Endothelial cell of umbilical vein (primary cell): ENCODE results near the gene MT1E. TPM values are rescaled to one million over a fixed set of nuclear protein-coding genes. Genes with fewer than 3 reads are reported as not detected.

ENCODE experiments used
- BruUV-seq: library from RNA; stranded (reverse); fragments of 400-500 nt; replicated peaks from 2 replicates; lab custom pipeline; 2021; lab: Mats Ljungman, UMichigan
- CTCF ChIA-PET: fragments of 300-600, 350-600 bp; sonication (Branson Sonifier 250); formaldehyde crosslinking; loops from one replicate; lab custom pipeline; 2021; ENCODE audit warnings: antibody characterized with exemption, inconsistent platforms; lab: Charles Lee
- POLR2A ChIA-PET: fragments of 300-600, 350-600 bp; sonication (Branson Sonifier 250); formaldehyde crosslinking; loops from one replicate; lab custom pipeline; 2021; ENCODE audit warnings: antibody characterized with exemption, inconsistent platforms; lab: Charles Lee
- DNase-seq: peaks from one replicate; pipeline ENCODE4 v3.0.0-alpha.2; 2011; ENCODE audit warnings: low read depth, low spot score
- FAIRE-seq: peaks from 2 replicates; lab custom pipeline; 2011; peaks lifted over from hg19 to GRCh38; lab: Jason Lieb, UNC
- H2AFZ ChIP-seq: 2 replicates; pipeline ENCODE4 v1.6.0; 2012; ENCODE audit warnings: low read depth, low read length, control low read depth, inconsistent platforms
- H3K27ac ChIP-seq: 2 replicates; pipeline ENCODE4 v1.5.1; 2011; ENCODE audit warnings: low read depth, mild to moderate bottlenecking, control low read depth, low read length, moderate library complexity; ENCODE audit not compliant: insufficient read depth
- H3K27me3 ChIP-seq, 2 experiments: 2 replicates each; pipeline versions ENCODE4 v1.6.0 to v1.6.1; 2011; ENCODE audit warnings: low read length in 2 of 2, mixed read lengths in 1 of 2; ENCODE audit not compliant: control insufficient read depth in 2 of 2, insufficient read depth in 2 of 2
- H3K36me3 ChIP-seq, 2 experiments: 2 replicates in 1 of 2; 3 replicates in 1 of 2; pipeline ENCODE4 v1.5.1; 2011; ENCODE audit warnings: low read length in 2 of 2, mild to moderate bottlenecking in 1 of 2, moderate library complexity in 1 of 2; ENCODE audit not compliant: control insufficient read depth in 2 of 2, insufficient read depth in 2 of 2; ENCODE audit errors: extremely low read depth in 1 of 2
- H3K4me1 ChIP-seq: 3 replicates; pipeline ENCODE4 v1.5.1; 2011; ENCODE audit warnings: mild to moderate bottlenecking, low read length; ENCODE audit not compliant: control insufficient read depth, insufficient read depth; ENCODE audit errors: extremely low read depth
- H3K4me2 ChIP-seq: 2 replicates; pipeline ENCODE4 v1.6.1; 2011; ENCODE audit warnings: low read length, control low read depth, mixed read lengths; ENCODE audit not compliant: insufficient read depth
- H3K4me3 ChIP-seq, 3 experiments: fragments of 200-600 bp in 1 of 3; sonication (generic), shearing (Covaris generic) in 1 of 3; replicated peaks in 1 of 3; 2 replicates each; pipeline ENCODE4 v1.5.1; 2011 to 2016; ENCODE audit warnings: control low read depth in 3 of 3, low read length in 3 of 3, mild to moderate bottlenecking in 2 of 3, inconsistent platforms in 1 of 3, low read depth in 1 of 3, moderate library complexity in 1 of 3; ENCODE audit not compliant: insufficient read depth in 1 of 3
- H3K79me2 ChIP-seq: 2 replicates; pipeline ENCODE4 v1.6.0; 2012; ENCODE audit warnings: low read length, inconsistent platforms; ENCODE audit not compliant: control insufficient read depth, insufficient read depth
- H3K9ac ChIP-seq: replicated peaks from 2 replicates; pipeline ENCODE3; 2011; ENCODE audit warnings: low read length, control low read depth; ENCODE audit not compliant: insufficient read depth; ENCODE audit errors: extremely low read depth
- H3K9me1 ChIP-seq: replicated peaks from 3 replicates; pipeline ENCODE4 v1.6.0; 2011; ENCODE audit warnings: mild to moderate bottlenecking, low read length; ENCODE audit not compliant: control insufficient read depth, insufficient read depth; ENCODE audit errors: extremely low read depth
- H3K9me3 ChIP-seq: replicated peaks from 2 replicates; pipeline ENCODE4 v1.5.1; 2012; ENCODE audit warnings: low read length, inconsistent platforms; ENCODE audit not compliant: control insufficient read depth, insufficient read depth
- H4K20me1 ChIP-seq: replicated peaks from 2 replicates; pipeline ENCODE3; 2011; ENCODE audit warnings: mild to moderate bottlenecking, low read length; ENCODE audit not compliant: control insufficient read depth, insufficient read depth; ENCODE audit errors: extremely low read depth
- CTCF ChIP-seq, 2 donors: IDR thresholded peaks; 1 replicate in 1 of 2; 2 replicates in 1 of 2; pipeline ENCODE4 v1.5.1; 2011; ENCODE audit warnings: low read length in 2 of 2, mild to moderate bottlenecking in 2 of 2, moderate library complexity in 2 of 2, control low read depth in 1 of 2, inconsistent platforms in 1 of 2, low read depth in 1 of 2; ENCODE audit not compliant: insufficient read depth in 1 of 2; ENCODE audit errors: extremely low read depth in 1 of 2
- EZH2 ChIP-seq: IDR thresholded peaks from 2 replicates; pipeline ENCODE4 v1.6.1; 2012; ENCODE audit warnings: borderline replicate concordance, low read depth, mild to moderate bottlenecking, moderate library complexity, low read length, inconsistent platforms; ENCODE audit not compliant: severe bottlenecking
- FOS ChIP-seq: IDR thresholded peaks from 2 replicates; pipeline ENCODE4 v1.6.1; 2011; ENCODE audit warnings: mild to moderate bottlenecking, low read length, moderate library complexity, borderline replicate concordance; ENCODE audit not compliant: insufficient read depth
- GATA2 ChIP-seq: IDR thresholded peaks from 2 replicates; pipeline ENCODE4 v1.7.0; 2011; ENCODE audit warnings: low read depth, mild to moderate bottlenecking, moderate library complexity, mixed read lengths, low read length; ENCODE audit not compliant: insufficient read length, insufficient read depth
- MYC ChIP-seq: IDR thresholded peaks from one replicate; pipeline ENCODE4 v1.6.1; 2011; ENCODE audit warnings: mild to moderate bottlenecking, low read depth, low read length
- POLR2A ChIP-seq: IDR thresholded peaks from 2 replicates; pipeline ENCODE4 v1.6.1; 2012; ENCODE audit warnings: low read depth, mild to moderate bottlenecking, control low read depth, low read length
- dilution Hi-C: fragments of 300-500 bp; cut with MboI; formaldehyde crosslinking; loops from one replicate; pipeline ENCODE4 v1.15.0; 2019; ENCODE audit warnings: low sequenced_read_pairs; ENCODE audit not compliant: extremely low pct_ligation_motif_present
- intact Hi-C: fragments of 100-400 bp; cut with micrococcal nuclease; formaldehyde crosslinking; loops from one replicate; pipeline ENCODE4 v1.10.0; 2022
- polyA plus RNA-seq, 4 experiments: library from polyadenylated mRNA; depleted of rRNA in 3 of 4; stranded (reverse) in 3 of 4; unstranded in 1 of 4; fragments of >200 nt; gene quantifications; 2 replicates each; pipeline versions ENCODE4 v1.2.1 to v1.2.3, GENCODE V29; 2011 to 2012; ENCODE audit warnings: missing spikeins in 1 of 4
- total RNA-seq: library from RNA; stranded (reverse); gene quantifications from 2 replicates; pipeline ENCODE4 v1.2.3, GENCODE V29; 2021
- TF ChIP-seq, protein P1 (sequence below): IDR thresholded peaks from 2 replicates; pipeline ENCODE4 v1.6.1; 2011; ENCODE audit not compliant: insufficient read depth, insufficient read length

MT1E gene
- total and polyA plus RNA-seq, 2 donors (not counting 3 experiments of a cell fraction or from before 2014, with no cell fraction given): 208 to 346 TPM

DNA sequence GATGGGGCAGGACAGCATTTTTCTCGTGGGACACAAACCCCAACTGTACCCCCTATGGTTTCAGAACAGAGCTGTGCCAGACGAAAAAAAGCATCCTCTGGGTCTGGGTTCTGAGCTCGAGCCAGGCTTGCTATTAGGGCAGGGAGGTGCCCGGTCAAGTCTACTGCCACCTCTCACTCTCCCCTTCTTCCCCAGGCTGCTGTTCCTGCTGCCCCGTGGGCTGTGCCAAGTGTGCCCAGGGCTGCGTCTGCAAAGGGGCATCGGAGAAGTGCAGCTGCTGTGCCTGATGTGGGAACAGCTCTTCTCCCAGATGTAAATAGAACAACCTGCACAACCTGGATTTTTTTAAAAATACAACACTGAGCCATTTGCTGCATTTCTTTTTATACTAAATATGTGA, 1.1 kb downstream of the MT1E start:
- H3K4me2 ChIP-seq: peak overlapping the region; percentile 75
- FAIRE-seq (no peak), DNase-seq (no peak)
- no peaks in the 10 kb centered on the region for H3K27me3 ChIP-seq
- no peaks in the 10 kb centered on the region for H3K36me3 ChIP-seq
- H3K9ac ChIP-seq: no peak overlapping the region
- H2AFZ ChIP-seq: no peak overlapping the region
- peak overlapping the region; percentile 61 for H3K27ac ChIP-seq
- TF ChIP-seq FOS (no peak), GATA2 (no peak)
- TF ChIP-seq, protein P1, sequence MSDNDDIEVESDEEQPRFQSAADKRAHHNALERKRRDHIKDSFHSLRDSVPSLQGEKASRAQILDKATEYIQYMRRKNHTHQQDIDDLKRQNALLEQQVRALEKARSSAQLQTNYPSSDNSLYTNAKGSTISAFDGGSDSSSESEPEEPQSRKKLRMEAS: no peak
- peak overlapping the region in 2 of 3 experiments; percentile 2 to 64 for H3K4me3 ChIP-seq
- H3K4me1 ChIP-seq: peaks cover 12% of the 10 kb centered on the region
- dilution Hi-C loops (no loop called here), intact Hi-C loops (loop anchor here (1.0 kb wide), 1 partner anchor 56 kb away; the partner anchor contains the start of gene MT1X)
- ChIA-PET CTCF (interaction anchor here (0.9 to 1.8 kb wide), 8 partner anchors 9 to 45 kb away, joined by 3 to 8 read pairs (median 4); no protein-coding TSS in a partner anchor), POLR2A (interaction anchor here (0.6 to 3.3 kb wide), 4 partner anchors 9 to 104 kb away, joined by 3 to 51 read pairs (median 12); partner anchors contain the start of gene MT2A)
- no TSS peak for BruUV-seq
- no peaks in the 10 kb centered on the region for H3K9me1 ChIP-seq
- no peaks in the 10 kb centered on the region for H3K9me3 ChIP-seq
- peaks cover 12% of the 10 kb centered on the region for H3K79me2 ChIP-seq
- H4K20me1 ChIP-seq: no peaks in the 10 kb centered on the region

DNA sequence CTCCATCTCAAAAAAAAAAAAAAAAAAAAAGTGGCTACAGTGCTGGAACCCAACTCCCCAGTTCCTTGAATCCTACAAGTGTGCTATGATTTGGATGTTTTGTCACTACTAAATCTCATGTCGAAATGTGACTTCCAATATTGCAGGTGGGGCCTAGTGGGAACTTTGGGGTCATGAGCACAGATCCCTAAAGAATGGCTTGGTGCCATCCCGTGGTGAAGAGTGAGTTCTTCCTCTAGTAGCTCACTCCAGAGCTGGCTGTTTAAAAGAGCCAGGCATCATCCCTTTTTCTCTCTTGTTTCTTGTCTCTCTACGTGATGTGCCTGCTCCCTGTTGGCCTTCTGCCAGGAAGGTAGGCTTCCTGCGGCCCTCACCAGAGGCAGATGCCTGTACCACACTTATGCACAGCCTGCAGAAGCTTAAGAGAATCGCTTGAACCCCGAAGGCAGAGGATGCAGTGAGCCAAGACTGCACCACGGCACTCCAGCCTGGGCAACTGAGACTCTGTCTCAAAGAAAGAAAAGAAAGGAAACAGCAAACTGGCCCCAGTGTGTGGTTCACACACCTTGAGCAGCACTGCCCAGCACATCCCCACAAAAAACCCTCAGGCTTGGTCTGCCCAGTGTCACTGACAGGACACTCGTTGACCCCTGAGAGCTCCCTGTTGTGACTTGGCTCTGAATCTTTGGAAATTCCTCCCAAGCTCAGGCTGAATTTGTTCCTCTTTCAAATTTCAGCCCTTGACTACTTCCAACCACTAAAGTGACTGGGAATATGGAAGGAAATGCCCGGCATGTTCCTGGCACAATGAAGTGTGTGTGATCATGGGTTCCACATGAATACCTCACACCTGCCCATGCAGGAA, 3.1 kb downstream of the MT1E start:
- CTCF ChIA-PET: interaction anchor here (0.6 to 1.9 kb wide), 7 partner anchors 16 to 81 kb away, joined by 3 to 8 read pairs (median 4); partner anchors contain the start of gene MT2A
- intact Hi-C loops: no loop called here
- no peak for DNase-seq

More for the DNA sequence above, 3.1 kb downstream of the MT1E start:
- H3K27ac ChIP-seq: no peak overlapping the region
- no peaks in the 10 kb centered on the region for H3K9me1 ChIP-seq
- H3K4me2 ChIP-seq: no peak overlapping the region
- FAIRE-seq: no peak
- TF ChIP-seq CTCF (IDR thresholded peaks at IDR 0.05; ENCODE audit: extremely low read depth in 1 of 2, insufficient read depth in 1 of 2, low read depth in 1 of 2, low read length in 2 of 2) (no peak), MYC (no peak), FOS (no peak), EZH2 (no peak), GATA2 (no peak), POLR2A (no peak)
- TF ChIP-seq, protein P1: no peak
- peaks cover 20% of the 10 kb centered on the region for H3K4me1 ChIP-seq
- dilution Hi-C loops: no loop called here
- H3K79me2 ChIP-seq: peaks cover 12% of the 10 kb centered on the region
- H2AFZ ChIP-seq: no peak overlapping the region
- H4K20me1 ChIP-seq: no peaks in the 10 kb centered on the region
- H3K27me3 ChIP-seq: peaks cover 0 to 2% of the 10 kb centered on the region in 2 experiments
- H3K9me3 ChIP-seq: no peaks in the 10 kb centered on the region
- H3K36me3 ChIP-seq: no peaks in the 10 kb centered on the region
- H3K4me3 ChIP-seq: no peak overlapping the region
- POLR2A ChIA-PET: no interaction called here
- BruUV-seq: no TSS peak
- H3K9ac ChIP-seq: no peak overlapping the region
